IPS-NIHi7 (cell line): Measurements from ENCODE around the gene VAV3.

Source experiments
- DNase-seq: peaks from one replicate; pipeline ENCODE4 v3.0.0; 2012; ENCODE audit warnings: mixed read lengths; ENCODE audit errors: extremely low spot score

VAV3 gene

GRCh38 chr1:107590900-107591622 lies 373.9 kb downstream of the VAV3 start:
- no peak for DNase-seq

DNA sequence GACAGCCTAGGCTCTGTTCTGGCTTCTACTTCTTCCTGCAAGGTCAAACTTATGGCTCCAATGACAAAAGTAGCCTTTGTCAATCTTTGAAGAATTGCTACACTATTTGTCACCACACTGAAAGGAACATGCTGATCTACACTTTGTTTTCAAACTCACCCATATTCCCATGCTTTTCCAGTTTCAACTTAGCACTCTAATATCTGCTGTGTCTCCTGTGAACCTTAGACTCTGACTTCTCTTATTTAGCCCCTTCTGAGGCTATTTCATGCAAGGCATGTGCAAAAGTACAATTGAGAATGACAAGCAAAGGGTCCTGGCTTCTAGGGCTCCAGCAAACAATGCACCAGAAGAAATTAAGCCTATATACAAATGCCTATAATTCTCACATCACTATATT lies 374.9 kb downstream of the VAV3 start:
- DNase-seq, result no peak

GRCh38 chr1:107588321-107588720 lies 376.7 kb downstream of the VAV3 start:
- no peak for DNase-seq

DNA sequence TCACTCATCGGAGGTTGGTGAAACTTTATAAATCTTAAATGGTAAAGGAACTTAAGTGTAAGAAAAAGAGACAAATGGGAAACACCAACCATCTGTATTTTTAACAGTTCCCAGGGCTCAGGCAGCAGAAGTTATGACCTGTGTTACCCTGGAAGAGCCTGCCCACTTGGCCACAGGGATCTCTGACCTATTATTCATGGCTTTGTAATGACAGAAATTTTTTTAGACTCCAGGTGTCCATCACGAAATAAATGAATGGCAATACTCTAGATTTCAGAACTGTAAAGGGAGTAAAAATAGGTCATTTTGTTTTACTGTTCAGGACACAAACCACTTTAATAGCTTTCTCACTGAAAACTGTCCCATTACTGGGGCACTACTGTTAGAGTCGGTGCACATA lies 389.8 kb downstream of the VAV3 start:
- DNase-seq, result no peak

- DNase-seq, result no peak
Observed at GRCh38 chr1:107574044-107574443, 390.9 kb downstream of the VAV3 start.

- DNase-seq, result no peak
Observed at GRCh38 chr1:107572674-107573211, 392.2 kb downstream of the VAV3 start.

DNA sequence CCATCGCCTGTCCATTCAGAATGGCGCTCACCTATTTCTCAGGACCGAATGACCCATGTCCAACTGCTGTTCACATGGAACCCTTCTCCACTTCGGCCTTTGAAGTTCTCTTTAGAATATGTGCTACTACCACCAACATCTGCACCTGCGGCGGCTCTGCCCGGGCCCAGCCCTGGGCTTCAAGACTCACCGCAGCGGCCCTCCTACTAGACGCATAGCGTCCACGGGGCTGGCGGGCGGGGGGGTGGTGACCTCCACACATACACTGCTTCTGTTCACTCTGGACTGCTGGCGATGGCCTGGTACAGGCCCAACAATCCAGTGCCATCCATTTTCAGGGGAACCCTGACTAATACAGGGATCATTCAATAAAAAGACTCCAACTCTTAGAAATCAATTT lies 394.2 kb downstream of the VAV3 start:
- no peak for DNase-seq

DNA sequence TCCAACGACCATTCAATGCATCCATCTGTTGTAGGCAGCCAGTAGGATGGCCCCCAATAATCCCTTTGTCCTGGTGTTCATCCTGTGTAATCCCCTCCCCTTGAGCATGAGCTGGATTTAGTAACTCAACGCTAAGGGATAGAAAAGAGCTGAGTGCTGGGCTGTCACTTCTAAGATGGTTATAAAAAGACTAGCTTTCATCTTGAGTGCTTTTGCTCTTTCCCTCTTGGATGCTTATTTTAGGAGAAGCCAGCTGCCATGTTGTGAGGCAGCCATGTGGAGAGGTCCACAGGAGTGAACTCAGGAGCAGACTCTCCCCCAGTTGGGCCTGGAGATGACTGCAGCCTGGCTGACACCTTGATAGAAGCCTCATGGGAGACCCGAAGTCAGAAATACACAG lies 401.5 kb downstream of the VAV3 start:
- no peak for DNase-seq

DNA sequence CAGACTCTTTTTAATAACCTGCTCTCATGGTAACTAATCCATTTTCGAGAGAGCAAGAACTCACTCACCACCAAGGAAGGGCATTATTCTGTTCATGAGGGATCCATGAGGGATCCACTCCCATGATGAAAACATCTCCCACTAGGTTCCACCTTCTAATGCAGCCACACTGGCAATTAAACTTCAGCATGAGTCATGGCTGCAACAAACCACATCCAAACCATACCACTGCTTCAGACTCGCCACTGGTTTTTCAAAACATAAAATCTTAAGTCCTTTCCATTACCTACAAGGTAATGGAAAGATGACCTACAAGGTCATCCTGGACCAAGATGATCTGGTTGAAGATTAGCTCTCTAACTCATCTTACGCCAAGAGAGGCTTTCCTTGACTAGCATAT lies 405.1 kb downstream of the VAV3 start:
- no peak for DNase-seq

DNA sequence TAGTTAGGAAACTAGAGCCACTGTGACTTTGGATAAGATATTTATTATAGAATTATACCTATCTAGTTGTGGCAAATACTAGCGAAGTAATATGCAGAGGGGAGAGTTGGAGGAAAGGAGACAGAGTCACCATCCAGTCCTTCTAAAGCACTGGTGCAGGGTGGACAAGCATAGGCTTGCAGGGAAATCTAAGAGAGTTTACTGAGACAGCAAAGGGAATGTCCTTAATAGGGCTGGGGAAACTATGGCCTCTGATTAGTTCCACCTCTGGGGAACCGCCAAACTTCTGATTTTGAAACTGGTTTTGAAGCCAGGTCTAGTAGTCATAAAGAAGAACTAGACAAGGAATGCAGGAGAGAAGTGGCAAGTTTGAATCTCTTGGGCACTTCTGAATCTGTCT lies 407.9 kb downstream of the VAV3 start:
- DNase-seq, result no peak

DNA sequence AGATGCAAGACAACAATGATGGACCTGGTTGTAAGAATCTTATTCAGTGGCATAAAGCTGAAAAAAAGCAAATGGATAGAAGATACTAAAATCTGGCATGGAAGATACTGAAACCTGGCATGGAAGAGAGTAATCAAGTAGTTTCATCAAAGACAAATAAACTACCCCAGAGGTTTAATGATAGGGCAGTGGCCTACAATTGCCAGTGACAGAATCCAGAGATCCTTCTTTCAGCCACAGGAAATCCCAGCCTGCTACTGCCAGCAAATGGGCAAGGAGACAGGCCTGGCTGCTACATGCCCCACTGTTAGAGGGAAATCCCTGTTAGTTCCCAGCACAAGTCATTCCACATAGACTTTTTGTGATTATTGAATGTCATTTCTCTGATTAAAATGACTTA lies 409.4 kb downstream of the VAV3 start:
- DNase-seq, result no peak

GRCh38 chr1:107552781-107553180 lies 412.2 kb downstream of the VAV3 start:
- DNase-seq, result no peak

DNA sequence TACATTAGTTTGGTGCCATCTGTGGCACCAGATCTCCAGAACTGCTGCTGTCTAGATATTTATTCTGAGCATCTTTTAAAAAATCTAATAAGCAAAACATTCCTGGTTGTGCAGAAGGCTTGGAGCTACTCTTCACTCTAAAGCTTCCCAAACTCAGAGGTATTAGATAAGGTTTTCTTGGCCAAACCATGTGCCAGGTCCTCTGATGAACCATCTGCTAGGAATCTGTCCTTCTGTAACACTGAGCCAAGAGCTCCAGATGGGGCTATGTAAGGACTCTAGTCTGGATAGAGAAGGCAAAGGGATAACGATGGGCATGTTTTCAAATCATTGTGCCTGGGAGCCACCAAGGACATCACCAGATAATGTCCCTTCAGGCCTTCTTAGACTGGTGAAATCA lies 413.5 kb downstream of the VAV3 start:
- DNase-seq, result no peak

DNA sequence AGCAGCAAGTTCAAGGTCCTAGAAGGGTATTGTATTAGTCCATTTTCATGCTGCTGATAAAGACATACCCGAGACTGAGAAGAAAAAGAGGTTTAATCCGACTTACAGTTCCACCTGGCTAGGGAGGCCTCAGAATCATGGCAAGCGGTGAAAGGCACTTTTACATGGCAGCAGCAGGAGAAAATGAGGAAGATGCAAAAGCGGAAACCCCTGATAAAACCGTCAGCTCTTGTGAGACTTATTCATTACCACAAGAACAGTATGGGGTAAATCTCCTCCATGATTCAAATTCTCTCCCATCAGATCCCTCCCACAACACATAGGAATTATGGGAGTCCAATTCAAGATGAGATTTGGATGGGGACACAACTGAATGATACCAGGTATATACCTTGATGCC lies 414.6 kb downstream of the VAV3 start:
- DNase-seq, result no peak

- no peak for DNase-seq
Observed at GRCh38 chr1:107549152-107549810, 415.7 kb downstream of the VAV3 start.

- no peak for DNase-seq
Observed at GRCh38 chr1:107548276-107548675, 416.7 kb downstream of the VAV3 start.

GRCh38 chr1:107547363-107548155 lies 417.4 kb downstream of the VAV3 start:
- DNase-seq, result no peak

GRCh38 chr1:107546576-107546975 lies 418.4 kb downstream of the VAV3 start:
- no peak for DNase-seq

DNA sequence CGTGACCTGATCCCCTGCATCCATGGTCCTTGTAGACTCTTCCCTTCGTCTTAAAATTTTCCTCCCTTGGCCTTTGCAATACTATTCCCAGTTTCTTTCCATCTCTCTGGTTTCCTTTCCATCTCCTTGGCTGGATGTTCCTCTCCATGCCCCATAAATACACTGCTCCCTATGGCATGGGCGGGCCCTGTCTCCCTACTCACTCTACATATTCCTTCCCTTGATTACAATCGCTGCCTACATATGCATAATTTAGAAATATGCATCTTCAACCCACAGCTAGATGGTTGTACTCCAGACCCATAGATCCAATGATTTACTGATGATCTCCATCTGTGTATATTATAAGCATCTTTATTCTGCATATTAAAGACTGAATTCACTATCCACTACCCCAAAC lies 419.1 kb downstream of the VAV3 start:
- DNase-seq, result no peak

DNA sequence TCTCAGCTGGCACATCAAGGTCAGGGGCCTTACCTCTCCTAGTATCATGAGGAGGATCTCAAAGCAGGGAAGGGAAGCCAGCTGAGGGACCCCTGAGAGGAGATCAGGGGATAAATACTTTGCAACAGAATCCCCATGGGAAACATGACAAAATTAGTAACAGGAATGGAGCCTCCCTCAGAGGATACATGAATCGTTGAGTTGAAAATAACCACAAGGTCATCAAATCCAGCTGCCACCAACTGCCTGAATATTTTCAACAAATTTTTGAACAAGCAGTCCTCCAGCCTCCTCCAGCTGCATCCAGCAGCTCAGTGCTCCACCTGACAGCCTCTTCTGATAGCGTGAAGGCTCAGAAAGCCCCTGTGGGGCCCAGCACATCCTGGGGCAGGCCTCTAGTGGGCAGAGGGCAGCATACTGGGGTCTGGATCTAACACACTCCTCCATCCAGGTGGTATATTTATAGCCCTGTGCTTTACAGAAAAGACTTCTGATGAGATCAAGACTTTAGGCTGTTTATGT lies 419.9 kb downstream of the VAV3 start:
- no peak for DNase-seq

DNA sequence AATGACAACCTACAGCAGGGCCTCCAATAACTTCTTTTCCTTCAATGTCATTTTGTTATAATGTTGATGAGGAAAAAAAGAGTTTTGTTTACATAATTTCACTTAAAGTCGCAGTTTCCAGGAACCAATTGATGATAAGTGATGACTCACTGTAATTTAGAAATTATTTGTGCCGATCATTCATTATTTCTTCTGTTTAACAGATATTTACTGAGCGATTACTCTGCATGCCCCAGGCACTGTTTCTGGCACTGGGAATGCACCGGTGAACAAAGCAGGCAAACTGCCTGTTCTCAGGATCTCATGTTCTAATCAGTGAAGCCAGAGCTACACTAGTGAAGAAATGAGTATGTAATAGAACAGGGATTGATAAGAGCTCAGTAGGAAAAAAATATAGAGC lies 420.7 kb downstream of the VAV3 start:
- DNase-seq, result no peak

GRCh38 chr1:107541412-107541811 lies 423.6 kb downstream of the VAV3 start:
- no peak for DNase-seq
